ENCODE measurements around the gene ARHGEF1.

GRCh38 chr19:41905273-41906002 is 22.5 kb downstream of the ARHGEF1 start:
- no peak for TF ChIP-seq EZH2phosphoT487 (IDR thresholded peaks at IDR 0.05)
- no peak for TF ChIP-seq EZH2 (IDR thresholded peaks at IDR 0.05)
- no peak for TF ChIP-seq CTCF (IDR thresholded peaks at IDR 0.05)

Measured in neural progenitor cell (in vitro differentiated cells).